ENCODE results near the gene GOLPH3. TPM values are rescaled to one million over a fixed set of nuclear protein-coding genes. Genes with fewer than 3 reads are reported as not detected.

GOLPH3 gene
- total and polyA plus RNA-seq, 12 donors: 23.2 to 69.5 (median 38.0) TPM

- no peak for TF ChIP-seq CTCF (IDR thresholded peaks at IDR 0.05)
- Histone ChIP-seq H3K9me3 (no peaks in the 10 kb centered on the region), H3K4me3 (no peak overlapping the region), H3K4me1 (peaks cover 0 to 49% (median 14%) of the 10 kb centered on the region in 9 donors), H3K36me3 (no peaks in the 10 kb centered on the region), H3K27ac (no peak overlapping the region), H3K27me3 (no peaks in the 10 kb centered on the region)
- DNase-seq (no peak), ATAC-seq (peak in 7 of 8 donors; percentile 29 to 82 (median 55))
- whole genome bisulfite sequencing, 2 donors: 80 to 88% methylated on average over 2 of the region's 2 CpGs
- intact Hi-C loops (cut with DNase I): no loop called here
Observed at GRCh38 chr5:32202394-32202793, 28.3 kb upstream of the GOLPH3 start.

DNA sequence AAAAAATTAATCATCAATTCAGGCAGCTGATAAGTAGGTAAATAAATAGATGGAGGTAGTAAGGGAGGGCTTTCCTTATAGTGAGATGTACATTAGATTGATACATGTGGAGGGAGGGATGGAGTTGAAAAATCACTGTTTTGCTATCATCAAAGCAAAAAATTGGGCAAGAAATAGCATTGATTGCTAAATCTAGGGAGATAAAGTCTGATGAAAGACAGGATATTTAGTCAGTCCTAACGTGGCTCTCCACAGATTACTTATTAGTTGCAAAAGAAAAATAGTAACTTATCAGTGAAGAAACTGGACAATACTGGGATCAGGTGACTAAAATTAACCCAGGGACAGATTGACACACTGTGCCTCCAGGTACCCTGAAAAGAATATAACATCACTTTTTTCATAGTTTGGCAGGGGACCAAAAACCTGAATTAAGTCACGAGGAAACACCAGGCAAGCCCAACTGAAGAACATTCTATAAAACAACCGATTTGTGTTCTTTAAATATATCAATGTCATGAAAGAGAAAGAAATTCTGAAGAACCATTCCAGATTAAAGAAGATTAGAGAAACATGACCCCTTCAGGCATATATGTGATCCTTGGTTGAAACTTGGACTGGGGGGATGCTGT lies 27.1 kb upstream of the GOLPH3 start:
- DNase-seq (no peak), ATAC-seq (peak in 1 of 8 donors; percentile 41)
- Histone ChIP-seq H3K4me1 (peaks cover 0 to 41% (median 14%) of the 10 kb centered on the region in 9 donors), H3K36me3 (no peaks in the 10 kb centered on the region), H3K4me3 (no peak overlapping the region), H3K9me3 (no peaks in the 10 kb centered on the region), H3K27me3 (no peaks in the 10 kb centered on the region), H3K27ac (peak overlapping the region in 1 of 10 donors; percentile 53)
- intact Hi-C loops (cut with DNase I): no loop called here
- WGBS, 2 donors: 42 to 50% methylated on average over 3 of the region's 3 CpGs
- no peak for TF ChIP-seq CTCF (IDR thresholded peaks at IDR 0.05)

DNA sequence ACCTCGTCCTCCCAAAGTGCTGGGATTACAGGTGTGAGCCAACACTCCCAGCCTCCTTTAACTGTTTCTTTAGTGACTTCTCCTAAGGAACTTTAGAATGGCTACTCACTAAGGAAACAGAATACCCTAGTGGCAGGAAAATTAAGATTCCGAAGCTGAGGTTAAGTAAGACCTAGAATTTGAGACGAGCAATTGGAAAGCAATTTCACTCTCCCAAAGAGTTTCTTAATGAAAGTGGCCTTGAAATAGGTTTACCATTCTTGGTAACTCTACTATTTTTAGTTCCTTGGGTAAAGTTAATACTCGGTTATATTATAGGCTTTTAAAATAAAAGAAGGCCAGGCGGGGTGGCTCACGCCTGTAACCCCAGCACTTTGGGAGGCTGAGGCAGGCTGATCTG lies 22.9 kb upstream of the GOLPH3 start:
- H3K27me3 ChIP-seq: no peaks in the 10 kb centered on the region
- ATAC-seq: no peak
- WGBS, 2 donors: 81 to 86% methylated on average over 6 of the region's 6 CpGs

GRCh38 chr5:32195265-32195664 lies 21.1 kb upstream of the GOLPH3 start:
- DNase-seq (no peak), ATAC-seq (no peak)
- no peaks in the 10 kb centered on the region for H3K27me3 ChIP-seq
- no peaks in the 10 kb centered on the region for H3K9me3 ChIP-seq
- H3K4me3 ChIP-seq: no peak overlapping the region
- WGBS, 2 donors: 96 to 98% methylated on average over 5 of the region's 5 CpGs
- peaks cover 0 to 23% (median 14%) of the 10 kb centered on the region in 9 donors for H3K4me1 ChIP-seq
- H3K36me3 ChIP-seq: no peaks in the 10 kb centered on the region
- intact Hi-C loops (cut with DNase I): no loop called here
- no peak for TF ChIP-seq CTCF (IDR thresholded peaks at IDR 0.05)
- H3K27ac ChIP-seq: no peak overlapping the region

More for the DNA sequence above, 22.9 kb upstream of the GOLPH3 start:
- Histone ChIP-seq H3K4me1 (peaks cover 9 to 36% (median 24%) of the 10 kb centered on the region in 9 donors), H3K36me3 (no peaks in the 10 kb centered on the region), H3K4me3 (no peak overlapping the region), H3K9me3 (no peaks in the 10 kb centered on the region), H3K27ac (no peak overlapping the region)
- DNase-seq: no peak
- TF ChIP-seq CTCF (IDR thresholded peaks at IDR 0.05): no peak
- intact Hi-C loops (cut with DNase I): no loop called here

Data from heart right ventricle (tissue), 16 donors.